Measurements from ENCODE around the gene MINK1.

- TF ChIP-seq ZBTB26 (tag by site-specific recombination; optimal IDR thresholded peaks at IDR 0.05) (no peak), ZNF747 (tag by site-specific recombination; IDR thresholded peaks at IDR 0.05) (no peak)
These were observed 43.9 kb downstream of the MINK1 start for GRCh38 chr17:4877089-4877488.
